ENCODE results near the gene TEX101.
"Not testable (repeated sequence)": the region's sequence is repeated elsewhere in the genome, so short reads cannot be mapped to it uniquely, and the experiment has no call there.

The TEX101 gene

GRCh38 chr19:43414554-43414953, at the start of gene TEX101:
TEX101 (plus strand) TSS chr19:43414890; CDS start chr19:43415920, 1,030 bp downstream.
- no peak for DNase-seq

- not testable (repeated sequence) for DNase-seq
Measured at GRCh38 chr19:43365677-43366076, 49.0 kb upstream of the TEX101 start.

GRCh38 chr19:43367822-43368221, 46.9 kb upstream of the TEX101 start:
- no peak for DNase-seq

GRCh38 chr19:43368897-43369296, 45.8 kb upstream of the TEX101 start:
- DNase-seq: not testable (repeated sequence)

GRCh38 chr19:43371909-43372308, 42.8 kb upstream of the TEX101 start:
- DNase-seq: no peak

GRCh38 chr19:43372462-43372861, 42.2 kb upstream of the TEX101 start:
- no peak for DNase-seq

GRCh38 chr19:43377624-43378023, 37.1 kb upstream of the TEX101 start:
- not testable (repeated sequence) for DNase-seq

GRCh38 chr19:43380008-43380407, 34.7 kb upstream of the TEX101 start:
- no peak for DNase-seq

- DNase-seq: no peak
Measured at GRCh38 chr19:43380771-43381386, 33.8 kb upstream of the TEX101 start.

- not testable (repeated sequence) for DNase-seq
Measured at GRCh38 chr19:43382586-43383216, 32.0 kb upstream of the TEX101 start.

GRCh38 chr19:43383254-43383653, 31.4 kb upstream of the TEX101 start:
- DNase-seq: peak; percentile 14

- not testable (repeated sequence) for DNase-seq
Measured at GRCh38 chr19:43383759-43384158, 30.9 kb upstream of the TEX101 start.

- peak; percentile 92 for DNase-seq
Measured at GRCh38 chr19:43390903-43391551, 23.7 kb upstream of the TEX101 start.

- peak; percentile 40 for DNase-seq
Measured at GRCh38 chr19:43391552-43391935, 23.1 kb upstream of the TEX101 start.

GRCh38 chr19:43393501-43393900, 21.2 kb upstream of the TEX101 start:
- DNase-seq: not testable (repeated sequence)

- DNase-seq: no peak
Measured at GRCh38 chr19:43395561-43395960, 19.1 kb upstream of the TEX101 start.

GRCh38 chr19:43406297-43406696, 8.4 kb upstream of the TEX101 start:
- no peak for DNase-seq

- no peak for DNase-seq
Measured at GRCh38 chr19:43407416-43408005, 7.2 kb upstream of the TEX101 start.

GRCh38 chr19:43408043-43408442, 6.6 kb upstream of the TEX101 start:
- DNase-seq: no peak

GRCh38 chr19:43409415-43409814, 5.3 kb upstream of the TEX101 start:
- DNase-seq: no peak

GRCh38 chr19:43412441-43412840, 2.2 kb upstream of the TEX101 start:
- DNase-seq: no peak

- no peak for DNase-seq
Measured at GRCh38 chr19:43416951-43417623, 2.4 kb downstream of the TEX101 start.

GRCh38 chr19:43420954-43421353, 6.3 kb downstream of the TEX101 start:
- no peak for DNase-seq

Measured in NCI-H2081 treated with DMSO at 0.1 percent for 48 hours (cell line).